Measurements from ENCODE around the gene BOD1.

Gene BOD1

DNA sequence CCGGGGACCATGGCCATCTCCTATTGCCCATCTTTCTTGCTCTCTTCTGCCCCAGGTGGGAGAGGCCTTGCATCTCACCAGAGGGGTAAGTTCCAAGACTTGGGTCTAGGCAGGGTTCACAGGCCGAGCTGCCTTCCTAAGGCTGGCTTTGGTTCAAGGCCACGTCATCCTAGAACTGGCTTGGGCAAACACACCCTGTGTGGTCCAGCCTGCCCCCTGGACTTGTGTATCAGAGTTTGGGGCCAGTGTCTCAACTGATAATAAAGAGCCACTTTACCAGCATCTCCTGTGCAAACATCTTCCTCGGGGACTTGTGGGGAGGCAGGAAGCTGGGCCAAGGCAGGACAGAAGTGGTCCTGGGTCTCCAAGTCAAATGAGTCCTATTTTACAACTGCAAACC, 17.8 kb downstream of the BOD1 start:
- no peak overlapping the region for H2AFZ ChIP-seq (ENCODE audit: low read length)
- no peaks in the 10 kb centered on the region for H3K27me3 ChIP-seq (ENCODE audit: insufficient read depth, low read length, poor library complexity, severe bottlenecking)
- no peak overlapping the region for H3K9ac ChIP-seq (ENCODE audit: low read depth, low read length, poor library complexity, severe bottlenecking)
- no peak overlapping the region for H3K4me3 ChIP-seq (ENCODE audit: low read length, poor library complexity, severe bottlenecking)
- no peak for TF ChIP-seq EZH2phosphoT487 (IDR thresholded peaks at IDR 0.05; ENCODE audit: borderline replicate concordance)
- TF ChIP-seq, protein P1, sequence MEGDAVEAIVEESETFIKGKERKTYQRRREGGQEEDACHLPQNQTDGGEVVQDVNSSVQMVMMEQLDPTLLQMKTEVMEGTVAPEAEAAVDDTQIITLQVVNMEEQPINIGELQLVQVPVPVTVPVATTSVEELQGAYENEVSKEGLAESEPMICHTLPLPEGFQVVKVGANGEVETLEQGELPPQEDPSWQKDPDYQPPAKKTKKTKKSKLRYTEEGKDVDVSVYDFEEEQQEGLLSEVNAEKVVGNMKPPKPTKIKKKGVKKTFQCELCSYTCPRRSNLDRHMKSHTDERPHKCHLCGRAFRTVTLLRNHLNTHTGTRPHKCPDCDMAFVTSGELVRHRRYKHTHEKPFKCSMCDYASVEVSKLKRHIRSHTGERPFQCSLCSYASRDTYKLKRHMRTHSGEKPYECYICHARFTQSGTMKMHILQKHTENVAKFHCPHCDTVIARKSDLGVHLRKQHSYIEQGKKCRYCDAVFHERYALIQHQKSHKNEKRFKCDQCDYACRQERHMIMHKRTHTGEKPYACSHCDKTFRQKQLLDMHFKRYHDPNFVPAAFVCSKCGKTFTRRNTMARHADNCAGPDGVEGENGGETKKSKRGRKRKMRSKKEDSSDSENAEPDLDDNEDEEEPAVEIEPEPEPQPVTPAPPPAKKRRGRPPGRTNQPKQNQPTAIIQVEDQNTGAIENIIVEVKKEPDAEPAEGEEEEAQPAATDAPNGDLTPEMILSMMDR (conservative IDR thresholded peaks at IDR 0.05; ENCODE audit: low read length) = no peak
- no peak overlapping the region for H3K4me2 ChIP-seq (ENCODE audit: low read depth, low read length, poor library complexity, severe bottlenecking)
- no peaks in the 10 kb centered on the region for H3K4me1 ChIP-seq (ENCODE audit: insufficient read depth, low read length, poor library complexity, severe bottlenecking)
- no peaks in the 10 kb centered on the region for H4K20me1 ChIP-seq (ENCODE audit: insufficient read depth, low read length, poor library complexity, severe bottlenecking)
- H3K9me3 ChIP-seq (ENCODE audit: insufficient read depth, low read depth, low read length) = no peaks in the 10 kb centered on the region
- no peaks in the 10 kb centered on the region for H3K36me3 ChIP-seq (ENCODE audit: insufficient read depth, low read length)
- no peaks in the 10 kb centered on the region for H3K79me2 ChIP-seq (ENCODE audit: insufficient read depth, low read length)
- no peaks in the 10 kb centered on the region for H3K9me2 ChIP-seq (replicated peaks; ENCODE audit: low read depth, low read length)
- no peaks in the 10 kb centered on the region for H3F3A ChIP-seq (ENCODE audit: low read depth)

- no peaks in the 10 kb centered on the region for H3F3A ChIP-seq (ENCODE audit: low read depth)
- H3K4me3 ChIP-seq (ENCODE audit: low read length, poor library complexity, severe bottlenecking) = no peak overlapping the region
- no peaks in the 10 kb centered on the region for H3K79me2 ChIP-seq (ENCODE audit: insufficient read depth, low read length)
- no peak overlapping the region for H3K9ac ChIP-seq (ENCODE audit: low read depth, low read length, poor library complexity, severe bottlenecking)
- peaks cover 6% of the 10 kb centered on the region; the same call in 1 of the 2 replicates for H3K9me3 ChIP-seq (ENCODE audit: insufficient read depth, low read depth, low read length)
- H2AFZ ChIP-seq (ENCODE audit: low read length) = no peak overlapping the region
- no peaks in the 10 kb centered on the region for H3K4me1 ChIP-seq (ENCODE audit: insufficient read depth, low read length, poor library complexity, severe bottlenecking)
- no peaks in the 10 kb centered on the region for H3K36me3 ChIP-seq (ENCODE audit: insufficient read depth, low read length)
- no peaks in the 10 kb centered on the region for H3K27me3 ChIP-seq (ENCODE audit: insufficient read depth, low read length, poor library complexity, severe bottlenecking)
- no peaks in the 10 kb centered on the region for H3K9me2 ChIP-seq (replicated peaks; ENCODE audit: low read depth, low read length)
- no peak for TF ChIP-seq EZH2phosphoT487 (IDR thresholded peaks at IDR 0.05; ENCODE audit: borderline replicate concordance)
- TF ChIP-seq, protein P1 (conservative IDR thresholded peaks at IDR 0.05; ENCODE audit: low read length) = no peak
- no peak overlapping the region for H3K4me2 ChIP-seq (ENCODE audit: low read depth, low read length, poor library complexity, severe bottlenecking)
- H4K20me1 ChIP-seq (ENCODE audit: insufficient read depth, low read length, poor library complexity, severe bottlenecking) = no peaks in the 10 kb centered on the region
Measured at GRCh38 chr5:173597304-173597703, 19.1 kb downstream of the BOD1 start.

DNA sequence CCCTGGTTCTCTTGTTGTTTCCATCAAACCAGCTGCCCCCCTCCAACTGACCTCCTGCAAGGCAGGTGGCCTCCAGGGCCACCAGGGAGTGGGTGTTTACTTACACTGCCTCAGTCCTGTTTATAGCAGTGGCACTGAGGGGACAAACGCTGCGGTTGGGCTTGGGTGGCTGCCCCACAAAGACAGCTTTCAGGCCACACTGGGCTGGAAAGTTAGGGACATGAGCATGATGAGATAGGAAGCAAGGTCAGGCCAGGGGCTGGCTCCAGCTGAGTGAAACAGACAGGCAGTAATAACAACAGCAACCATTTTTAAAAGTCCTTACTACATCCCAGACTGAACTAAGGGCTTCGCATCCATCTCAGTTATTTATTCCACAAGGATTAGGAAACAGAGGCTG, 20.6 kb downstream of the BOD1 start:
- Histone ChIP-seq H3K27me3 (ENCODE audit: insufficient read depth, low read length, poor library complexity, severe bottlenecking) (no peaks in the 10 kb centered on the region), H3K9me2 (replicated peaks; ENCODE audit: low read depth, low read length) (no peaks in the 10 kb centered on the region), H3K79me2 (ENCODE audit: insufficient read depth, low read length) (no peaks in the 10 kb centered on the region), H3K36me3 (ENCODE audit: insufficient read depth, low read length) (no peaks in the 10 kb centered on the region), H3F3A (ENCODE audit: low read depth) (no peaks in the 10 kb centered on the region), H4K20me1 (ENCODE audit: insufficient read depth, low read length, poor library complexity, severe bottlenecking) (no peaks in the 10 kb centered on the region), H3K4me2 (ENCODE audit: low read depth, low read length, poor library complexity, severe bottlenecking) (no peak overlapping the region), H3K4me1 (ENCODE audit: insufficient read depth, low read length, poor library complexity, severe bottlenecking) (no peaks in the 10 kb centered on the region), H3K4me3 (ENCODE audit: low read length, poor library complexity, severe bottlenecking) (no peak overlapping the region), H2AFZ (ENCODE audit: low read length) (no peak overlapping the region), H3K9me3 (ENCODE audit: insufficient read depth, low read depth, low read length) (peaks cover 11% of the 10 kb centered on the region; the same call in 1 of the 2 replicates), H3K9ac (ENCODE audit: low read depth, low read length, poor library complexity, severe bottlenecking) (no peak overlapping the region)
- TF ChIP-seq, protein P1 (conservative IDR thresholded peaks at IDR 0.05; ENCODE audit: low read length) = no peak
- no peak for TF ChIP-seq EZH2phosphoT487 (IDR thresholded peaks at IDR 0.05; ENCODE audit: borderline replicate concordance)
